ENCODE data around the gene PIRT.
A peak's percentile ranks its signal among the peaks of the same experiment; 100 is the strongest.

Gene PIRT

GRCh38 chr17:10844621-10845387 lies 6.9 kb upstream of the PIRT start:
- Histone ChIP-seq H3K9ac (ENCODE audit: low read length) (peak overlapping the region; percentile 12), H3K27me3 (ENCODE audit: control insufficient read depth, insufficient read depth, low read length) (peaks cover 7% of the 10 kb centered on the region), H3K36me3 (ENCODE audit: control insufficient read depth, low read depth, low read length) (no peaks in the 10 kb centered on the region), H3K4me1 (ENCODE audit: control insufficient read depth, low read depth, low read length) (peaks cover 15% of the 10 kb centered on the region), H3K9me3 (ENCODE audit: control insufficient read depth, low read depth, low read length) (no peaks in the 10 kb centered on the region), H3K4me3 (ENCODE audit: low read length) (peak overlapping the region; percentile 68), H3K27ac (ENCODE audit: low read length) (no peak overlapping the region)

- Histone ChIP-seq H3K36me3 (ENCODE audit: control insufficient read depth, low read depth, low read length) (no peaks in the 10 kb centered on the region), H3K9ac (ENCODE audit: low read length) (no peak overlapping the region), H3K27ac (ENCODE audit: low read length) (no peak overlapping the region), H3K4me1 (ENCODE audit: control insufficient read depth, low read depth, low read length) (peaks cover 15% of the 10 kb centered on the region), H3K4me3 (ENCODE audit: low read length) (no peak overlapping the region), H3K9me3 (ENCODE audit: control insufficient read depth, low read depth, low read length) (no peaks in the 10 kb centered on the region), H3K27me3 (ENCODE audit: control insufficient read depth, insufficient read depth, low read length) (peaks cover 7% of the 10 kb centered on the region)
Observed at GRCh38 chr17:10843811-10844210, 5.9 kb upstream of the PIRT start.

GRCh38 chr17:10842658-10843057 lies 4.8 kb upstream of the PIRT start:
- H3K27ac ChIP-seq (ENCODE audit: low read length) = no peak overlapping the region
- peaks cover 7% of the 10 kb centered on the region for H3K27me3 ChIP-seq (ENCODE audit: control insufficient read depth, insufficient read depth, low read length)
- H3K9me3 ChIP-seq (ENCODE audit: control insufficient read depth, low read depth, low read length) = no peaks in the 10 kb centered on the region
- no peak overlapping the region for H3K9ac ChIP-seq (ENCODE audit: low read length)
- H3K36me3 ChIP-seq (ENCODE audit: control insufficient read depth, low read depth, low read length) = no peaks in the 10 kb centered on the region
- no peak overlapping the region for H3K4me3 ChIP-seq (ENCODE audit: low read length)
- H3K4me1 ChIP-seq (ENCODE audit: control insufficient read depth, low read depth, low read length) = peaks cover 15% of the 10 kb centered on the region

- Histone ChIP-seq H3K4me3 (ENCODE audit: low read length) (no peak overlapping the region), H3K27ac (ENCODE audit: low read length) (no peak overlapping the region), H3K4me1 (ENCODE audit: control insufficient read depth, low read depth, low read length) (peaks cover 7% of the 10 kb centered on the region), H3K36me3 (ENCODE audit: control insufficient read depth, low read depth, low read length) (no peaks in the 10 kb centered on the region), H3K9me3 (ENCODE audit: control insufficient read depth, low read depth, low read length) (no peaks in the 10 kb centered on the region), H3K9ac (ENCODE audit: low read length) (no peak overlapping the region), H3K27me3 (ENCODE audit: control insufficient read depth, insufficient read depth, low read length) (no peaks in the 10 kb centered on the region)
Observed at GRCh38 chr17:10838682-10839081, 795 bp upstream of the PIRT start.

GRCh38 chr17:10836966-10837590 lies 809 bp downstream of the PIRT start:
- peaks cover 8% of the 10 kb centered on the region for H3K4me1 ChIP-seq (ENCODE audit: control insufficient read depth, low read depth, low read length)

GRCh38 chr17:10836145-10836544 lies 1.7 kb downstream of the PIRT start:
- Histone ChIP-seq H3K9ac (ENCODE audit: low read length) (no peak overlapping the region), H3K27ac (ENCODE audit: low read length) (no peak overlapping the region), H3K36me3 (ENCODE audit: control insufficient read depth, low read depth, low read length) (no peaks in the 10 kb centered on the region), H3K4me1 (ENCODE audit: control insufficient read depth, low read depth, low read length) (peaks cover 8% of the 10 kb centered on the region), H3K4me3 (ENCODE audit: low read length) (no peak overlapping the region), H3K9me3 (ENCODE audit: control insufficient read depth, low read depth, low read length) (no peaks in the 10 kb centered on the region), H3K27me3 (ENCODE audit: control insufficient read depth, insufficient read depth, low read length) (no peaks in the 10 kb centered on the region)

More at GRCh38 chr17:10836966-10837590, 809 bp downstream of the PIRT start:
- Histone ChIP-seq H3K4me3 (ENCODE audit: low read length) (no peak overlapping the region), H3K9ac (ENCODE audit: low read length) (no peak overlapping the region), H3K27me3 (ENCODE audit: control insufficient read depth, insufficient read depth, low read length) (no peaks in the 10 kb centered on the region), H3K36me3 (ENCODE audit: control insufficient read depth, low read depth, low read length) (no peaks in the 10 kb centered on the region), H3K27ac (ENCODE audit: low read length) (no peak overlapping the region), H3K9me3 (ENCODE audit: control insufficient read depth, low read depth, low read length) (no peaks in the 10 kb centered on the region)

GRCh38 chr17:10831696-10832095 lies 6.2 kb downstream of the PIRT start:
- no peak overlapping the region for H3K9ac ChIP-seq (ENCODE audit: low read length)
- no peak overlapping the region for H3K27ac ChIP-seq (ENCODE audit: low read length)
- H3K4me1 ChIP-seq (ENCODE audit: control insufficient read depth, low read depth, low read length) = peaks cover 14% of the 10 kb centered on the region

GRCh38 chr17:10827898-10828552 lies 9.9 kb downstream of the PIRT start:
- Histone ChIP-seq H3K27me3 (ENCODE audit: control insufficient read depth, insufficient read depth, low read length) (no peaks in the 10 kb centered on the region), H3K27ac (ENCODE audit: low read length) (no peak overlapping the region), H3K36me3 (ENCODE audit: control insufficient read depth, low read depth, low read length) (no peaks in the 10 kb centered on the region), H3K4me1 (ENCODE audit: control insufficient read depth, low read depth, low read length) (peaks cover 14% of the 10 kb centered on the region), H3K9me3 (ENCODE audit: control insufficient read depth, low read depth, low read length) (no peaks in the 10 kb centered on the region), H3K4me3 (ENCODE audit: low read length) (no peak overlapping the region), H3K9ac (ENCODE audit: low read length) (no peak overlapping the region)

More at GRCh38 chr17:10831696-10832095, 6.2 kb downstream of the PIRT start:
- H3K27me3 ChIP-seq (ENCODE audit: control insufficient read depth, insufficient read depth, low read length) = no peaks in the 10 kb centered on the region
- H3K9me3 ChIP-seq (ENCODE audit: control insufficient read depth, low read depth, low read length) = no peaks in the 10 kb centered on the region
- no peak overlapping the region for H3K4me3 ChIP-seq (ENCODE audit: low read length)
- H3K36me3 ChIP-seq (ENCODE audit: control insufficient read depth, low read depth, low read length) = no peaks in the 10 kb centered on the region

- Histone ChIP-seq H3K4me3 (ENCODE audit: low read length) (no peak overlapping the region), H3K36me3 (ENCODE audit: control insufficient read depth, low read depth, low read length) (no peaks in the 10 kb centered on the region), H3K9me3 (ENCODE audit: control insufficient read depth, low read depth, low read length) (no peaks in the 10 kb centered on the region), H3K4me1 (ENCODE audit: control insufficient read depth, low read depth, low read length) (peaks cover 12% of the 10 kb centered on the region), H3K27ac (ENCODE audit: low read length) (no peak overlapping the region), H3K27me3 (ENCODE audit: control insufficient read depth, insufficient read depth, low read length) (no peaks in the 10 kb centered on the region), H3K9ac (ENCODE audit: low read length) (no peak overlapping the region)
Observed at GRCh38 chr17:10824874-10825273, 13.0 kb downstream of the PIRT start.

GRCh38 chr17:10821770-10822169 lies 16.1 kb downstream of the PIRT start:
- no peak overlapping the region for H3K27ac ChIP-seq (ENCODE audit: low read length)
- H3K9me3 ChIP-seq (ENCODE audit: control insufficient read depth, low read depth, low read length) = no peaks in the 10 kb centered on the region
- H3K9ac ChIP-seq (ENCODE audit: low read length) = no peak overlapping the region
- H3K4me1 ChIP-seq (ENCODE audit: control insufficient read depth, low read depth, low read length) = peaks cover 2% of the 10 kb centered on the region
- no peaks in the 10 kb centered on the region for H3K27me3 ChIP-seq (ENCODE audit: control insufficient read depth, insufficient read depth, low read length)
- no peak overlapping the region for H3K4me3 ChIP-seq (ENCODE audit: low read length)
- H3K36me3 ChIP-seq (ENCODE audit: control insufficient read depth, low read depth, low read length) = no peaks in the 10 kb centered on the region

GRCh38 chr17:10821054-10821453 lies 16.8 kb downstream of the PIRT start:
- Histone ChIP-seq H3K9me3 (ENCODE audit: control insufficient read depth, low read depth, low read length) (no peaks in the 10 kb centered on the region), H3K4me1 (ENCODE audit: control insufficient read depth, low read depth, low read length) (peaks cover 2% of the 10 kb centered on the region), H3K27ac (ENCODE audit: low read length) (no peak overlapping the region), H3K4me3 (ENCODE audit: low read length) (no peak overlapping the region), H3K36me3 (ENCODE audit: control insufficient read depth, low read depth, low read length) (no peaks in the 10 kb centered on the region), H3K27me3 (ENCODE audit: control insufficient read depth, insufficient read depth, low read length) (no peaks in the 10 kb centered on the region), H3K9ac (ENCODE audit: low read length) (no peak overlapping the region)
